Endodermal cell (in vitro differentiated cells): ENCODE results near the gene AGTRAP. TPM values are rescaled to one million over a fixed set of nuclear protein-coding genes. Genes with fewer than 3 reads are reported as not detected.

ENCODE experiments used
- DNase-seq: peaks from one replicate; pipeline ENCODE4 v3.0.0-alpha.2; 2017
- H3K27ac ChIP-seq: 2 replicates; pipeline ENCODE4 v1.5.1; 2013; ENCODE audit warnings: mild to moderate bottlenecking, low read depth, low read length, moderate library complexity
- H3K27me3 ChIP-seq: 2 replicates; pipeline ENCODE4 v1.6.1; 2013; ENCODE audit warnings: mild to moderate bottlenecking, low read length, moderate library complexity; ENCODE audit not compliant: insufficient read depth, control insufficient read depth, poor library complexity, severe bottlenecking
- H3K36me3 ChIP-seq: 2 replicates; pipeline ENCODE4 v1.7.0; 2013; ENCODE audit warnings: mild to moderate bottlenecking, low read length, moderate library complexity; ENCODE audit not compliant: control insufficient read depth, insufficient read depth
- H3K4me1 ChIP-seq: one replicate; pipeline ENCODE4 v1.7.0; 2013; ENCODE audit warnings: low read length; ENCODE audit not compliant: control insufficient read depth, insufficient read depth
- H3K4me3 ChIP-seq: 2 replicates; pipeline ENCODE4 v1.5.1; 2013; ENCODE audit warnings: mild to moderate bottlenecking, low read length, moderate library complexity
- H3K9ac ChIP-seq: 2 replicates; pipeline ENCODE4 v1.6.1; 2013; ENCODE audit warnings: mild to moderate bottlenecking, low read length, moderate library complexity; ENCODE audit not compliant: poor library complexity, severe bottlenecking; ENCODE audit errors: extremely low read depth
- H3K9me3 ChIP-seq: 2 replicates; pipeline ENCODE4 v1.6.1; 2013; ENCODE audit warnings: mild to moderate bottlenecking, low read length, moderate library complexity; ENCODE audit not compliant: control insufficient read depth
- H3K27ac Mint-ChIP-seq: 2 replicates; pipeline ENCODE4 v1.8.0; 2020; ENCODE audit warnings: mixed read lengths
- H3K27me3 Mint-ChIP-seq: 2 replicates; pipeline ENCODE4 v1.8.0; 2021; ENCODE audit warnings: mild to moderate bottlenecking, mixed read lengths; ENCODE audit not compliant: insufficient read depth
- H3K36me3 Mint-ChIP-seq: 2 replicates; pipeline ENCODE4 v1.8.0; 2020; ENCODE audit warnings: low read depth, mixed read lengths
- H3K4me1 Mint-ChIP-seq: 2 replicates; pipeline ENCODE4 v1.8.0; 2020; ENCODE audit warnings: mixed read lengths
- H3K4me3 Mint-ChIP-seq: 2 replicates; pipeline ENCODE4 v1.8.0; 2020; ENCODE audit warnings: mild to moderate bottlenecking, moderate library complexity, mixed read lengths
- H3K9me3 Mint-ChIP-seq: 2 replicates; pipeline ENCODE4 v1.8.0; 2020; ENCODE audit warnings: mild to moderate bottlenecking, mixed read lengths
- CTCF ChIP-seq: fragments of 200-600 bp; sonication (generic); conservative IDR thresholded peaks from 2 replicates; pipeline ENCODE4 v1.5.0; 2021; ENCODE audit warnings: antibody characterized with exemption, mild to moderate bottlenecking
- WGBS, 2 experiments: methylation state at CpG; one replicate each; pipeline versions ENCODE4 v1.1.5 to v1.1.7; 2013; ENCODE audit warnings: missing lambda C conversion rate in 2 of 2, mixed read lengths in 1 of 2; ENCODE audit not compliant: insufficient coverage in 1 of 2, insufficient read length in 1 of 2; 5-methylcytosine and 5-hydroxymethylcytosine counted together
- total RNA-seq, 2 donors: library from RNA; stranded (reverse); fragmentation: NEBNext Ultra II Directional in 1 of 2; extraction: Animal tissue kit (Norgen Biotek cat#: 25700) in 1 of 2; gene quantifications; 2 replicates in 1 of 2; 3 replicates in 1 of 2; pipeline ENCODE4 v1.2.1, GENCODE V29; 2021

Gene AGTRAP
- total RNA-seq, 2 donors from 2014 or later, result 71.3 to 81.2 TPM

- Histone ChIP-seq H3K4me3 (no peak overlapping the region), H3K9ac (no peak overlapping the region), H3K4me1 (peaks cover 12% of the 10 kb centered on the region), H3K9me3 (no peaks in the 10 kb centered on the region), H3K36me3 (peaks cover 33% of the 10 kb centered on the region), H3K27ac (no peak overlapping the region), H3K27me3 (no peaks in the 10 kb centered on the region)
- no peak for DNase-seq
- no peak overlapping the region for H3K27ac Mint-ChIP-seq
- H3K4me3 Mint-ChIP-seq, result no peak overlapping the region
- H3K4me1 Mint-ChIP-seq, result peaks cover 11% of the 10 kb centered on the region
- WGBS, 2 experiments, result 93 to 98% methylated on average over 12 to 15 of the region's 15 CpGs
- H3K27me3 Mint-ChIP-seq, result no peaks in the 10 kb centered on the region
- H3K9me3 Mint-ChIP-seq, result no peaks in the 10 kb centered on the region
- H3K36me3 Mint-ChIP-seq, result peaks cover 43% of the 10 kb centered on the region
- no peak for TF ChIP-seq CTCF
Observed at GRCh38 chr1:11793819-11794218, 57.9 kb downstream of the AGTRAP start.

- Histone ChIP-seq H3K36me3 (peaks cover 38% of the 10 kb centered on the region), H3K9ac (no peak overlapping the region), H3K27me3 (no peaks in the 10 kb centered on the region), H3K4me3 (no peak overlapping the region), H3K27ac (no peak overlapping the region), H3K9me3 (no peaks in the 10 kb centered on the region), H3K4me1 (peaks cover 12% of the 10 kb centered on the region)
- Mint-ChIP-seq H3K27me3 (no peaks in the 10 kb centered on the region), H3K36me3 (peaks cover 47% of the 10 kb centered on the region), H3K4me1 (peaks cover 11% of the 10 kb centered on the region), H3K4me3 (no peak overlapping the region), H3K9me3 (no peaks in the 10 kb centered on the region), H3K27ac (no peak overlapping the region)
- no peak for DNase-seq
- no peak for TF ChIP-seq CTCF
- 93 to 98% methylated on average over 11 to 19 of the region's 19 CpGs for WGBS, 2 experiments
Observed at GRCh38 chr1:11794446-11795237, 58.7 kb downstream of the AGTRAP start.

- H3K9me3 Mint-ChIP-seq, result no peaks in the 10 kb centered on the region
- TF ChIP-seq CTCF, result no peak
Observed at GRCh38 chr1:11795238-11795890, 59.4 kb downstream of the AGTRAP start.

More at GRCh38 chr1:11795238-11795890, 59.4 kb downstream of the AGTRAP start:
- Histone ChIP-seq H3K27ac (no peak overlapping the region), H3K4me1 (peaks cover 12% of the 10 kb centered on the region), H3K4me3 (no peak overlapping the region), H3K9me3 (no peaks in the 10 kb centered on the region), H3K27me3 (no peaks in the 10 kb centered on the region), H3K36me3 (peaks cover 39% of the 10 kb centered on the region), H3K9ac (no peak overlapping the region)
- Mint-ChIP-seq H3K27ac (no peak overlapping the region), H3K27me3 (no peaks in the 10 kb centered on the region), H3K4me3 (no peak overlapping the region), H3K4me1 (peaks cover 11% of the 10 kb centered on the region), H3K36me3 (peaks cover 50% of the 10 kb centered on the region)
- 87 to 91% methylated on average over 9 to 14 of the region's 14 CpGs for WGBS, 2 experiments
- no peak for DNase-seq
